SH-SY5Y (cell line): ENCODE measurements around the gene ANO9.

Experiments used
- GATA2 ChIP-seq: IDR thresholded peaks from 2 replicates; pipeline ENCODE4 v1.6.1; 2011; ENCODE audit warnings: mild to moderate bottlenecking, low read depth, low read length
- GATA3 ChIP-seq: IDR thresholded peaks from 2 replicates; pipeline ENCODE4 v1.6.1; 2011; ENCODE audit warnings: low read depth, mild to moderate bottlenecking, low read length, moderate library complexity

DNA sequence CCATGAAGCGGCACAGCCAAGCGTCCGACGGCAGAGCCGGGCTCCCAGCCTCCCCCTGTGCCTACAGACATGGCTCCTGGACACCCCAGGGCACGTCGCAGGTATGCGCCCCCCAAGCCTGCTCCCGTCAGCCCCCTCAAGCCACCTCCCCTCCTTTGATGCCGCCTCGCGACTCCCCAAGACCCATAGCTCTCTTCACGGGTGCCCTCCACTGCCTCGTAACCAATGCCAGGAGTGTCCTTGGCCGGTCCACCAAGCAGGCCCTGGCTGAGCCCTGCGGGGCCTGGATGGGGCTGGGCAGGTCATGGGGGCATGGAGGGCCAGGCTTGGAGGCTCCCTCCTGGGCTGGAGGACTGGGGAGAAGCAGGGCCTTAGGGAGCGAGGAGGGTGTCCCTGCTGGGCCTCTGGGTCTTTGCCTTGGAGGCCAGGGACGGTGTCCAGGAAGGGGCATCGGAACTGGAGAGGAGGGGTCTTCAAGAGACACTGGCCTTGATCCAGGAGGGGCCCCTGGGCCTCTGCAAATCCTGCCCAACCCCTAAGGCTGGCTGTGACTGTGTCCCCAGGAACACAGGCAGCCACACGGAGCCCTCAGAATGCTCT, 9.2 kb downstream of the ANO9 start:
- TF ChIP-seq GATA2 (no peak), GATA3 (no peak)
